Left lung (tissue), 10 donors: ENCODE measurements around the gene YIPF1. TPM values are rescaled to one million over a fixed set of nuclear protein-coding genes. Genes with fewer than 3 reads are reported as not detected.
"Not testable (repeated sequence)": the region's sequence is repeated elsewhere in the genome, so short reads cannot be mapped to it uniquely, and the experiment has no call there.

ENCODE experiments used
- ATAC-seq: fragments of 200-7000 bp; cut with Tn5 transposase; one replicate; pipeline ENCODE4 v1.9.1; 2020; ENCODE audit warnings: moderate library complexity
- DNase-seq, 4 donors: peaks; one replicate each; pipeline ENCODE4 v3.0.0-alpha.2; 2013 to 2020
- H3K27ac ChIP-seq, 2 donors: fragments of 200-600 bp; sonication (generic) in 1 of 2; one replicate each; pipeline versions ENCODE4 v1.5.0 to v1.8.0; 2020 to 2021
- H3K27me3 ChIP-seq, 2 donors: fragments of 200-600 bp; sonication (generic) in 1 of 2; one replicate each; pipeline versions ENCODE4 v1.5.0 to v1.8.0; 2020 to 2021
- H3K36me3 ChIP-seq, 2 donors: fragments of 200-600 bp; sonication (generic) in 1 of 2; one replicate each; pipeline versions ENCODE4 v1.5.0 to v1.8.0; 2020 to 2021
- H3K4me1 ChIP-seq, 2 donors: fragments of 200-600 bp; one replicate each; pipeline ENCODE4 v1.8.0; 2021
- H3K4me3 ChIP-seq, 2 donors: fragments of 200-600 bp; sonication (generic) in 1 of 2; one replicate each; pipeline versions ENCODE4 v1.5.0 to v1.8.0; 2020 to 2021; ENCODE audit warnings: mild to moderate bottlenecking in 1 of 2
- H3K9me3 ChIP-seq, 2 donors: fragments of 200-600 bp; sonication (generic) in 1 of 2; one replicate each; pipeline versions ENCODE4 v1.5.0 to v1.8.0; 2020 to 2021
- intact Hi-C, 2 donors: fragments of 100-400 bp; cut with DNase I; formaldehyde crosslinking; loops; one replicate each; pipeline versions ENCODE4 v1.11.2 to v1.14.2; 2022
- polyA plus RNA-seq, 6 donors: library from polyadenylated mRNA; unstranded; fragments of 120-200 nt; gene quantifications; one replicate each; pipeline ENCODE4 v1.2.1, GENCODE V29; 2013; ENCODE audit not compliant: insufficient read length in 6 of 6
- total RNA-seq, 2 donors: library from RNA; stranded (reverse); fragmentation: NEBNext Ultra II Directional; extraction: Animal tissue kit (Norgen Biotek cat#: 25700); gene quantifications; one replicate each; pipeline ENCODE4 v1.2.1, GENCODE V29; 2021
- TF ChIP-seq, protein P1 (sequence below), 2 donors: fragments of 200-600 bp; sonication (generic) in 1 of 2; IDR thresholded peaks; one replicate each; pipeline versions ENCODE4 v1.5.0 to v1.8.0; 2021; ENCODE audit warnings: antibody characterized with exemption in 2 of 2
- donor health status: DM: no; HTN: yes; CAD: no.
- donor health status: DM: no; HTN: no; CAD: no.

The YIPF1 gene
- total and polyA plus RNA-seq, 8 donors = 24.2 to 28.7 (median 27.0) TPM

GRCh38 chr1:53819387-53819786 is 70.2 kb downstream of the YIPF1 start:
- Histone ChIP-seq H3K4me1 (no peaks in the 10 kb centered on the region), H3K9me3 (no peaks in the 10 kb centered on the region), H3K4me3 (no peak overlapping the region), H3K27me3 (no peaks in the 10 kb centered on the region), H3K27ac (no peak overlapping the region), H3K36me3 (peaks cover 0 to 59% of the 10 kb centered on the region in 2 donors)
- intact Hi-C loops = no loop called here
- DNase-seq (no peak), ATAC-seq (no peak)
- TF ChIP-seq, protein P1, sequence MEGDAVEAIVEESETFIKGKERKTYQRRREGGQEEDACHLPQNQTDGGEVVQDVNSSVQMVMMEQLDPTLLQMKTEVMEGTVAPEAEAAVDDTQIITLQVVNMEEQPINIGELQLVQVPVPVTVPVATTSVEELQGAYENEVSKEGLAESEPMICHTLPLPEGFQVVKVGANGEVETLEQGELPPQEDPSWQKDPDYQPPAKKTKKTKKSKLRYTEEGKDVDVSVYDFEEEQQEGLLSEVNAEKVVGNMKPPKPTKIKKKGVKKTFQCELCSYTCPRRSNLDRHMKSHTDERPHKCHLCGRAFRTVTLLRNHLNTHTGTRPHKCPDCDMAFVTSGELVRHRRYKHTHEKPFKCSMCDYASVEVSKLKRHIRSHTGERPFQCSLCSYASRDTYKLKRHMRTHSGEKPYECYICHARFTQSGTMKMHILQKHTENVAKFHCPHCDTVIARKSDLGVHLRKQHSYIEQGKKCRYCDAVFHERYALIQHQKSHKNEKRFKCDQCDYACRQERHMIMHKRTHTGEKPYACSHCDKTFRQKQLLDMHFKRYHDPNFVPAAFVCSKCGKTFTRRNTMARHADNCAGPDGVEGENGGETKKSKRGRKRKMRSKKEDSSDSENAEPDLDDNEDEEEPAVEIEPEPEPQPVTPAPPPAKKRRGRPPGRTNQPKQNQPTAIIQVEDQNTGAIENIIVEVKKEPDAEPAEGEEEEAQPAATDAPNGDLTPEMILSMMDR (IDR thresholded peaks at IDR 0.05) = no peak

GRCh38 chr1:53816584-53816983 is 73.0 kb downstream of the YIPF1 start:
- intact Hi-C loops, DNase-seq, H3K4me1 ChIP-seq, H3K4me3 ChIP-seq, ATAC-seq, H3K27ac ChIP-seq, H3K27me3 ChIP-seq, H3K9me3 ChIP-seq: not testable (repeated sequence)
- peaks cover 0 to 50% of the 10 kb centered on the region in 2 donors for H3K36me3 ChIP-seq

DNA sequence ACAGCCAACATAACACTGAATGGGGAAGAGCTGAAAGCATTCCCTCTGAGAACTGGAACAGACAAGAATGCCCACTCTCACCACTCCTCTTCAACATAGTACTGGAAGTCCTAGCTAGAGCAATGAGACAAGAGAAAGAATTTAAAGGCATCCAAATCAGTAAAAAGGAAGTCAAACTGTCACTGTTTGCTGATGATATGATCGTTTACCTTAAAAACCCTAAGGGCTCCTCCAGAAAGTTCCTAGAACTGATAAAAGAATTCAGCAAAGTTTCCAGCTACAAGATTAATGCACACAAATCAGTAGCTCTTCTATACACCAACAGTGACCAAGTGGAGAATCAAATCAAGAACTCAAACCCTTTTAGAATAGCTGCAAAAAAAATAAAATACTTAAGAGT is 74.1 kb downstream of the YIPF1 start:
- H3K36me3 ChIP-seq = peaks cover 0 to 49% of the 10 kb centered on the region in 2 donors
- H3K9me3 ChIP-seq, H3K27me3 ChIP-seq, intact Hi-C loops, H3K4me3 ChIP-seq, ATAC-seq, H3K4me1 ChIP-seq, DNase-seq, H3K27ac ChIP-seq: not testable (repeated sequence)

DNA sequence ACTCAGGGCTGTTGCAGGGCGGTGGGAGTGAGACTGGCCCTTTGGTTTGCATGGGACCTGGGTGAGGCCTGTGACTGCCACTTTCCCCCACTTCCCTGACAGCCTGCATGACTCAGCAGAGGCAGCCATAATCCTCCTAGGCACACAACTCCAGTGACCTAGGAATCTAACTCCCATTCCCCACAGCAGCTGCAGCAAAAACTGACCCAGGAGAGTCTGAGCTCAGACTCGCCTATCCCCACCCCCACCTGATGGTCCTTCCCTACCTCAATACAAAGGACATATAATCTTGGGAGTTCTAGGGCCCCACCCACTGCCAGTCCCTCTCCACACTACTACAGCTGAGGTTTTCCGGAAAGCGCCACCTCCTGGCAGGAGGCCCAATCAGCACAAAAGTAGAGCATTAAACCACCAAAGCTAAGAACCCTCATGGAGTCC is 78.2 kb downstream of the YIPF1 start:
- Histone ChIP-seq H3K9me3 (no peaks in the 10 kb centered on the region), H3K36me3 (peaks cover 0 to 39% of the 10 kb centered on the region in 2 donors), H3K27me3 (no peaks in the 10 kb centered on the region), H3K4me1 (no peaks in the 10 kb centered on the region), H3K4me3 (no peak overlapping the region), H3K27ac (no peak overlapping the region)
- DNase-seq = no peak
- TF ChIP-seq, protein P1 (IDR thresholded peaks at IDR 0.05) = no peak
- intact Hi-C loops = no loop called here
- ATAC-seq = no peak

DNA sequence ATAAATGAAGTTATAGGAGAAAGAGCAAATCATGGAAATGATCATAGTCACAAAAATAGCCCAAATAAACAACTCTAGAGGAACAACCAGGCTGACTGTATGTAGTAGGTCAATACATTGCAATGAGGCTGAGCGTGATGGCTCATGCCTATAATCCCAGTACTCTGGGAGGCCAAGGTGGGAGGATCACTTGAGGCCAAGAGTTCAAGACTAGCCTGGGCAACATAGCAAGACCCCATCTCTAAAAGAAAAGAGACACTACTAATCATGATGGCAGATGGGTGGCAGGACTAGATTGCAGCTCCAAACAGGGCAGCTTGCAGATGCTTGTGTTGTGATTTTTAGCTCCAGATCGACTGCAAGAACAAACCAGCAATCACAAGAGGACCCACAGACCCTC is 79.1 kb downstream of the YIPF1 start:
- ATAC-seq (no peak), DNase-seq (no peak)
- Histone ChIP-seq H3K9me3 (no peaks in the 10 kb centered on the region), H3K4me1 (no peaks in the 10 kb centered on the region), H3K4me3 (no peak overlapping the region), H3K36me3 (peaks cover 0 to 44% of the 10 kb centered on the region in 2 donors), H3K27ac (no peak overlapping the region), H3K27me3 (no peaks in the 10 kb centered on the region)
- intact Hi-C loops = no loop called here
- TF ChIP-seq, protein P1 (IDR thresholded peaks at IDR 0.05) = no peak

DNA sequence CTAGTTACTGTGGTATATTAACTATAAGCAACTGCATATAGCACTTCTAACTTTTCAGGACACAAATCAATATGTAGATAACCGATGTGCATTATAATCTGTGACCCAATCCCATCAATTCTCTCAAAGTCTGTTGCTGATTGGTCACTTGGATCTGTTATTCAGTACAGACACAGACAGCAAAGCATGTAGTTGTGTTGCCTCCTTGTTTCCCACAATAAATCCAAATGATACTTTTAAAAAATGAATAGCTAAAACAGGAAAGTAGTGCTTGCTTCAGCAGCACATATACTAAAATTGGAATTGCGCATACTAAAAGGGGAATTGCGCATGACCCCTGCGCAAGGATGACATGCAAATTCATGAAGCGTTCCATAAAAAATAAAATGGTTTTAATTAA is 79.6 kb downstream of the YIPF1 start:
- Histone ChIP-seq H3K4me1 (no peaks in the 10 kb centered on the region), H3K27ac (no peak overlapping the region), H3K27me3 (no peaks in the 10 kb centered on the region), H3K4me3 (no peak overlapping the region), H3K9me3 (no peaks in the 10 kb centered on the region), H3K36me3 (peaks cover 0 to 47% of the 10 kb centered on the region in 2 donors)
- intact Hi-C loops = no loop called here
- TF ChIP-seq, protein P1 (IDR thresholded peaks at IDR 0.05) = no peak
- ATAC-seq (no peak), DNase-seq (no peak)
